22Rv1 (cell line): ENCODE data around the gene TCEA3.

Source experiments
- ZFX ChIP-seq: fragments of 450-650 bp; IDR thresholded peaks from 2 replicates; pipeline ENCODE4 v1.6.1; 2017; ENCODE audit warnings: antibody characterized with exemption, borderline replicate concordance
- TF ChIP-seq, protein P1 (sequence below): fragments of 450-650 bp; IDR thresholded peaks from 2 replicates; pipeline ENCODE4 v1.5.1; 2017; ENCODE audit warnings: mild to moderate bottlenecking

DNA sequence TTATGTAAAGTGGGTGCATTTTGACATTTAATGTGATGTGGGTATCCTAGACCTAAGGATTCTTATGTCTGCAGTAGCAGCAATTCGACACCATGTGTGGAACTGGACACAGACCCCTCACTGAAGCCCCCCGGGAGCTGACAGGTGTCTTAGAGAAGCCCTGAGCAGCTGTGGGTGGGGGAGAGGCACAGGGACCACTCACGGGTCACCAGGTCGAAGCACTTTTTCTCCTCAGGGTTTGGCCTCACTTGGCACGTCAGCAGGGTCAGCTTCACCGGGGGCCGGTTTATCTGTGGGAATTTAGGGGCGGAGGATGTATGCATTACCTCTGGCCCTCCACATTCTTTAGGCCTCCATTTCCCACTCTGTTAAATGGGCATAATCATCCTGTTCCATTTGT lies 14.0 kb upstream of the TCEA3 start:
- TF ChIP-seq, protein P1, sequence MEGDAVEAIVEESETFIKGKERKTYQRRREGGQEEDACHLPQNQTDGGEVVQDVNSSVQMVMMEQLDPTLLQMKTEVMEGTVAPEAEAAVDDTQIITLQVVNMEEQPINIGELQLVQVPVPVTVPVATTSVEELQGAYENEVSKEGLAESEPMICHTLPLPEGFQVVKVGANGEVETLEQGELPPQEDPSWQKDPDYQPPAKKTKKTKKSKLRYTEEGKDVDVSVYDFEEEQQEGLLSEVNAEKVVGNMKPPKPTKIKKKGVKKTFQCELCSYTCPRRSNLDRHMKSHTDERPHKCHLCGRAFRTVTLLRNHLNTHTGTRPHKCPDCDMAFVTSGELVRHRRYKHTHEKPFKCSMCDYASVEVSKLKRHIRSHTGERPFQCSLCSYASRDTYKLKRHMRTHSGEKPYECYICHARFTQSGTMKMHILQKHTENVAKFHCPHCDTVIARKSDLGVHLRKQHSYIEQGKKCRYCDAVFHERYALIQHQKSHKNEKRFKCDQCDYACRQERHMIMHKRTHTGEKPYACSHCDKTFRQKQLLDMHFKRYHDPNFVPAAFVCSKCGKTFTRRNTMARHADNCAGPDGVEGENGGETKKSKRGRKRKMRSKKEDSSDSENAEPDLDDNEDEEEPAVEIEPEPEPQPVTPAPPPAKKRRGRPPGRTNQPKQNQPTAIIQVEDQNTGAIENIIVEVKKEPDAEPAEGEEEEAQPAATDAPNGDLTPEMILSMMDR, result no peak
- no peak for TF ChIP-seq ZFX
